Measurements from ENCODE around the gene MAPRE2.

Gene MAPRE2

GRCh38 chr18:35050028-35050546 is 8.9 kb downstream of the MAPRE2 start:
- H2AFZ ChIP-seq (ENCODE audit: low read depth), result no peak overlapping the region
- no peak for TF ChIP-seq CTCF (conservative IDR thresholded peaks at IDR 0.05; ENCODE audit: low read depth, low read length)

GRCh38 chr18:35050705-35051195 is 9.5 kb downstream of the MAPRE2 start:
- no peaks in the 10 kb centered on the region for H3K79me2 ChIP-seq (ENCODE audit: insufficient read depth, low read depth)
- TF ChIP-seq CTCF (conservative IDR thresholded peaks at IDR 0.05; ENCODE audit: low read depth, low read length), result no peak
- H3K27ac ChIP-seq, result no peak overlapping the region; the same call in 1 of the 2 replicates
- no peak overlapping the region for H2AFZ ChIP-seq (ENCODE audit: low read depth)
- no peaks in the 10 kb centered on the region for H4K20me1 ChIP-seq (ENCODE audit: insufficient read depth)
- H3K36me3 ChIP-seq (ENCODE audit: insufficient read depth), result no peaks in the 10 kb centered on the region
- H3K4me2 ChIP-seq, result peak overlapping the region; percentile 27
- peaks cover 29% of the 10 kb centered on the region for H3K4me1 ChIP-seq (ENCODE audit: low read depth, poor library complexity, severe bottlenecking)
- H3K27me3 ChIP-seq (ENCODE audit: insufficient read depth, low read depth), result no peaks in the 10 kb centered on the region
- H3K9ac ChIP-seq, result no peak overlapping the region
- H3K4me3 ChIP-seq (IDR thresholded peaks at IDR 0.05; ENCODE audit: insufficient read depth, low read depth, low read length), result no peak overlapping the region

More at GRCh38 chr18:35050028-35050546, 8.9 kb downstream of the MAPRE2 start:
- H3K27ac ChIP-seq, result no peak overlapping the region; the same call in 1 of the 2 replicates
- peaks cover 29% of the 10 kb centered on the region for H3K4me1 ChIP-seq (ENCODE audit: low read depth, poor library complexity, severe bottlenecking)
- peak overlapping the region; percentile 27 for H3K4me2 ChIP-seq
- no peak overlapping the region for H3K4me3 ChIP-seq (IDR thresholded peaks at IDR 0.05; ENCODE audit: insufficient read depth, low read depth, low read length)
- H3K9ac ChIP-seq, result no peak overlapping the region
- H3K79me2 ChIP-seq (ENCODE audit: insufficient read depth, low read depth), result no peaks in the 10 kb centered on the region
- H3K27me3 ChIP-seq (ENCODE audit: insufficient read depth, low read depth), result no peaks in the 10 kb centered on the region
- H4K20me1 ChIP-seq (ENCODE audit: insufficient read depth), result no peaks in the 10 kb centered on the region
- H3K36me3 ChIP-seq (ENCODE audit: insufficient read depth), result no peaks in the 10 kb centered on the region

GRCh38 chr18:35051641-35052377 is 10.6 kb downstream of the MAPRE2 start:
- no peak overlapping the region for H3K27ac ChIP-seq
- no peaks in the 10 kb centered on the region for H4K20me1 ChIP-seq (ENCODE audit: insufficient read depth)
- no peaks in the 10 kb centered on the region for H3K36me3 ChIP-seq (ENCODE audit: insufficient read depth)
- H3K4me1 ChIP-seq (ENCODE audit: low read depth, poor library complexity, severe bottlenecking), result peaks cover 27% of the 10 kb centered on the region
- H2AFZ ChIP-seq (ENCODE audit: low read depth), result no peak overlapping the region
- no peak overlapping the region for H3K9ac ChIP-seq
- H3K4me2 ChIP-seq, result no peak overlapping the region
- no peaks in the 10 kb centered on the region for H3K27me3 ChIP-seq (ENCODE audit: insufficient read depth, low read depth)
- no peak overlapping the region for H3K4me3 ChIP-seq (IDR thresholded peaks at IDR 0.05; ENCODE audit: insufficient read depth, low read depth, low read length)
- no peaks in the 10 kb centered on the region for H3K79me2 ChIP-seq (ENCODE audit: insufficient read depth, low read depth)
- TF ChIP-seq CTCF (conservative IDR thresholded peaks at IDR 0.05; ENCODE audit: low read depth, low read length), result no peak

GRCh38 chr18:35054401-35054800 is 13.2 kb downstream of the MAPRE2 start:
- Histone ChIP-seq H3K4me1 (ENCODE audit: low read depth, poor library complexity, severe bottlenecking) (peaks cover 21% of the 10 kb centered on the region), H3K27me3 (ENCODE audit: insufficient read depth, low read depth) (no peaks in the 10 kb centered on the region), H3K27ac (no peak overlapping the region), H3K79me2 (ENCODE audit: insufficient read depth, low read depth) (no peaks in the 10 kb centered on the region), H4K20me1 (ENCODE audit: insufficient read depth) (no peaks in the 10 kb centered on the region), H2AFZ (ENCODE audit: low read depth) (no peak overlapping the region), H3K36me3 (ENCODE audit: insufficient read depth) (no peaks in the 10 kb centered on the region), H3K4me3 (IDR thresholded peaks at IDR 0.05; ENCODE audit: insufficient read depth, low read depth, low read length) (no peak overlapping the region), H3K9ac (no peak overlapping the region), H3K4me2 (no peak overlapping the region)
- no peak for TF ChIP-seq CTCF (conservative IDR thresholded peaks at IDR 0.05; ENCODE audit: low read depth, low read length)
